HUES6 (cell line): ENCODE data around the gene MTA1.

ENCODE experiments used
- H3K27ac ChIP-seq: 2 replicates; pipeline ENCODE4 v1.7.0; 2013; ENCODE audit warnings: low read depth, mild to moderate bottlenecking, low read length, inconsistent platforms
- H3K27me3 ChIP-seq: 2 replicates; pipeline ENCODE4 v1.6.1; 2013; ENCODE audit warnings: low read length; ENCODE audit not compliant: control insufficient read depth, insufficient read depth
- H3K36me3 ChIP-seq: 2 replicates; pipeline ENCODE4 v1.6.1; 2013; ENCODE audit warnings: low read length; ENCODE audit not compliant: control insufficient read depth, insufficient read depth
- H3K4me1 ChIP-seq: 2 replicates; pipeline ENCODE4 v1.6.1; 2013; ENCODE audit warnings: low read length; ENCODE audit not compliant: control insufficient read depth, insufficient read depth
- H3K4me3 ChIP-seq: 2 replicates; pipeline ENCODE4 v1.5.1; 2013; ENCODE audit warnings: low read depth, low read length
- H3K9ac ChIP-seq: one replicate; pipeline ENCODE4 v1.6.1; 2013; ENCODE audit warnings: mild to moderate bottlenecking, low read length
- H3K9me3 ChIP-seq: 2 replicates; pipeline ENCODE4 v1.6.1; 2013; ENCODE audit warnings: low read depth, low read length; ENCODE audit not compliant: control insufficient read depth, insufficient read depth

MTA1 gene

GRCh38 chr14:105420101-105420973, 710 bp downstream of the MTA1 start:
- H3K4me3 ChIP-seq, result peak overlapping the region; percentile 85
- peaks cover 5% of the 10 kb centered on the region; the same call in 1 of the 2 replicates for H3K27me3 ChIP-seq
- no peaks in the 10 kb centered on the region for H3K9me3 ChIP-seq
- peaks cover 8% of the 10 kb centered on the region for H3K36me3 ChIP-seq
- H3K4me1 ChIP-seq, result peaks cover 25% of the 10 kb centered on the region
- peak overlapping the region; percentile 87 for H3K9ac ChIP-seq
- H3K27ac ChIP-seq, result peak overlapping the region; percentile 86

GRCh38 chr14:105420974-105421674, 1.5 kb downstream of the MTA1 start:
- H3K4me3 ChIP-seq, result peak overlapping the region; percentile 85
- H3K9me3 ChIP-seq, result no peaks in the 10 kb centered on the region
- H3K9ac ChIP-seq, result peak overlapping the region; percentile 87
- H3K27ac ChIP-seq, result no peak overlapping the region
- H3K4me1 ChIP-seq, result peaks cover 25% of the 10 kb centered on the region
- peaks cover 5% of the 10 kb centered on the region; the same call in 1 of the 2 replicates for H3K27me3 ChIP-seq
- H3K36me3 ChIP-seq, result peaks cover 11% of the 10 kb centered on the region

- peak overlapping the region; percentile 85; the same call in 1 of the 2 replicates for H3K4me3 ChIP-seq
- H3K9me3 ChIP-seq, result no peaks in the 10 kb centered on the region; the same call in 1 of the 2 replicates
- H3K4me1 ChIP-seq, result peaks cover 25% of the 10 kb centered on the region
- no peak overlapping the region for H3K9ac ChIP-seq
- peaks cover 5% of the 10 kb centered on the region; the same call in 1 of the 2 replicates for H3K27me3 ChIP-seq
- no peak overlapping the region for H3K27ac ChIP-seq
- H3K36me3 ChIP-seq, result peaks cover 19% of the 10 kb centered on the region
Observed at GRCh38 chr14:105421723-105422615, 2.3 kb downstream of the MTA1 start.

- peaks cover 28% of the 10 kb centered on the region for H3K36me3 ChIP-seq
- H3K9ac ChIP-seq, result peak overlapping the region; percentile 23
- H3K4me3 ChIP-seq, result no peak overlapping the region
- no peak overlapping the region for H3K27ac ChIP-seq
- peaks cover 5% of the 10 kb centered on the region; the same call in 1 of the 2 replicates for H3K27me3 ChIP-seq
- peaks cover 3% of the 10 kb centered on the region; the same call in 1 of the 2 replicates for H3K9me3 ChIP-seq
- H3K4me1 ChIP-seq, result peaks cover 24% of the 10 kb centered on the region
Observed at GRCh38 chr14:105422695-105423487, 3.3 kb downstream of the MTA1 start.

GRCh38 chr14:105423488-105424195, 4.0 kb downstream of the MTA1 start:
- Histone ChIP-seq H3K4me3 (no peak overlapping the region), H3K27ac (no peak overlapping the region), H3K36me3 (peaks cover 33% of the 10 kb centered on the region), H3K9ac (no peak overlapping the region), H3K27me3 (peaks cover 3% of the 10 kb centered on the region; the same call in 1 of the 2 replicates), H3K4me1 (peaks cover 19% of the 10 kb centered on the region), H3K9me3 (peaks cover 3% of the 10 kb centered on the region; the same call in 1 of the 2 replicates)

- no peak overlapping the region for H3K9ac ChIP-seq
- no peaks in the 10 kb centered on the region for H3K27me3 ChIP-seq
- no peak overlapping the region for H3K4me3 ChIP-seq
- H3K4me1 ChIP-seq, result peaks cover 11% of the 10 kb centered on the region; the same call in 1 of the 2 replicates
- H3K27ac ChIP-seq, result no peak overlapping the region
- peaks cover 34% of the 10 kb centered on the region for H3K36me3 ChIP-seq
- H3K9me3 ChIP-seq, result peaks cover 3% of the 10 kb centered on the region; the same call in 1 of the 2 replicates
Observed at GRCh38 chr14:105424861-105425260, 5.2 kb downstream of the MTA1 start.

GRCh38 chr14:105425823-105426247, 6.2 kb downstream of the MTA1 start:
- peaks cover 9% of the 10 kb centered on the region; the same call in 1 of the 2 replicates for H3K4me1 ChIP-seq
- no peaks in the 10 kb centered on the region for H3K27me3 ChIP-seq
- peaks cover 6% of the 10 kb centered on the region for H3K9me3 ChIP-seq
- H3K27ac ChIP-seq, result no peak overlapping the region
- no peak overlapping the region for H3K9ac ChIP-seq
- peaks cover 43% of the 10 kb centered on the region for H3K36me3 ChIP-seq
- no peak overlapping the region for H3K4me3 ChIP-seq

GRCh38 chr14:105426416-105427130, 6.9 kb downstream of the MTA1 start:
- Histone ChIP-seq H3K27ac (no peak overlapping the region), H3K4me1 (0 out of 2 replicates have a peak, but pooled peaks cover 1% of the 10 kb centered on the region), H3K4me3 (no peak overlapping the region), H3K9me3 (peaks cover 6% of the 10 kb centered on the region), H3K36me3 (peaks cover 51% of the 10 kb centered on the region), H3K9ac (no peak overlapping the region), H3K27me3 (no peaks in the 10 kb centered on the region)

- H3K27ac ChIP-seq, result no peak overlapping the region
- peaks cover 6% of the 10 kb centered on the region for H3K9me3 ChIP-seq
- peaks cover 51% of the 10 kb centered on the region for H3K36me3 ChIP-seq
- no peaks in the 10 kb centered on the region for H3K4me1 ChIP-seq
- no peak overlapping the region for H3K4me3 ChIP-seq
- no peak overlapping the region for H3K9ac ChIP-seq
- no peaks in the 10 kb centered on the region for H3K27me3 ChIP-seq
Observed at GRCh38 chr14:105427412-105427811, 7.8 kb downstream of the MTA1 start.
